Hematopoietic multipotent progenitor cell treated with erythropoietin and hydrocortisone succinate and interleukin-3 and kit ligand, for 4 days (in vitro differentiated cells): ENCODE results near the gene FAM20A.
"Not testable (repeated sequence)": the region's sequence is repeated elsewhere in the genome, so short reads cannot be mapped to it uniquely, and the experiment has no call there.

Experiments
- DNase-seq: peaks from one replicate; pipeline ENCODE4 v3.0.0-alpha.2; 2015

The FAM20A gene

GRCh38 chr17:68564415-68565111, 36.6 kb downstream of the FAM20A start:
- DNase-seq: no peak

GRCh38 chr17:68562736-68563135, 38.4 kb downstream of the FAM20A start:
- no peak for DNase-seq

GRCh38 chr17:68560966-68561720, 40.0 kb downstream of the FAM20A start:
- DNase-seq: no peak

- no peak for DNase-seq
Observed at GRCh38 chr17:68559316-68559715, 41.9 kb downstream of the FAM20A start.

GRCh38 chr17:68556551-68556950, 44.6 kb downstream of the FAM20A start:
- no peak for DNase-seq

GRCh38 chr17:68544111-68544915, 56.9 kb downstream of the FAM20A start:
- no peak for DNase-seq

GRCh38 chr17:68542698-68543463, 58.3 kb downstream of the FAM20A start:
- no peak for DNase-seq

- no peak for DNase-seq
Observed at GRCh38 chr17:68541816-68542215, 59.4 kb downstream of the FAM20A start.

GRCh38 chr17:68540981-68541380, 60.2 kb downstream of the FAM20A start:
- DNase-seq: no peak

GRCh38 chr17:68539548-68540467, 61.4 kb downstream of the FAM20A start:
- DNase-seq: peak; percentile 49

GRCh38 chr17:68535922-68536321, 65.2 kb downstream of the FAM20A start:
- DNase-seq: no peak

- DNase-seq: no peak
Observed at GRCh38 chr17:68534695-68535088, 66.5 kb downstream of the FAM20A start.

GRCh38 chr17:68533887-68534694, 67.1 kb downstream of the FAM20A start:
- DNase-seq: peak; percentile 37

GRCh38 chr17:68532826-68533225, 68.3 kb downstream of the FAM20A start:
- no peak for DNase-seq

- no peak for DNase-seq
Observed at GRCh38 chr17:68531252-68531651, 69.9 kb downstream of the FAM20A start.

- DNase-seq: no peak
Observed at GRCh38 chr17:68527314-68527713, 73.9 kb downstream of the FAM20A start.

- DNase-seq: no peak
Observed at GRCh38 chr17:68526548-68526947, 74.6 kb downstream of the FAM20A start.

- no peak for DNase-seq
Observed at GRCh38 chr17:68522266-68522665, 78.9 kb downstream of the FAM20A start.

- no peak for DNase-seq
Observed at GRCh38 chr17:68519911-68520310, 81.3 kb downstream of the FAM20A start.

- not testable (repeated sequence) for DNase-seq
Observed at GRCh38 chr17:68519051-68519450, 82.1 kb downstream of the FAM20A start.
